ENCODE measurements around the gene SEMA5B. TPM values are rescaled to one million over a fixed set of nuclear protein-coding genes. Genes with fewer than 3 reads are reported as not detected.

The SEMA5B gene
- polyA plus RNA-seq, 1 donor (not counting 4 experiments of a cell fraction or from before 2014, with no cell fraction given): 0.04 TPM

DNA sequence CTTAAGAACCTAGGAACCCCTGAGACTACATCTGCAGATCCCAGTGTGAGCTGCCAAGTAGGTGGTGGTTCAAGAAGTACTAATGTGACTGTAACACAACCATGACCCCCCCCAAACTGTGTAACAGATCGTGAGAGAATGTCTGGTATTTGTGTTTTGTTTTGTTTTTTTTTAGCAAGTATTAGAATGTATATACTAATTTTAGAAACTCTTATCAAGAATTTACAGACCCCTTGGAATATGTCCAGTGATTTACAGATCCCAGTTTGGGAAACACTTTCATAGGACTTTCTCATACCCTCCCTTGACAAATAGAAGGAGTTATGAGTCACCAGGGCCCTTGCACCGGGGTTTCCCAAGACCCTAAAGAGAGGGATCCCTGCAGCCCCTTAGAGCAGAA is 79.8 kb downstream of the SEMA5B start:
- Histone ChIP-seq H3K27me3 (ENCODE audit: control insufficient read depth, extremely low read depth, insufficient read depth, low read length) (no peaks in the 10 kb centered on the region), H3K27ac (ENCODE audit: control insufficient read depth, insufficient read depth, low read length) (no peak overlapping the region), H2AFZ (ENCODE audit: control insufficient read depth, low read length) (no peak overlapping the region), H3K36me3 (ENCODE audit: control insufficient read depth in 2 of 2, extremely low read depth in 1 of 2, insufficient read depth in 2 of 2, low read length in 2 of 2) (no peaks in the 10 kb centered on the region), H3K79me2 (ENCODE audit: control insufficient read depth, insufficient read depth, low read length) (no peaks in the 10 kb centered on the region), H4K20me1 (ENCODE audit: control insufficient read depth, extremely low read depth, insufficient read depth, low read length) (no peaks in the 10 kb centered on the region), H3K9me1 (ENCODE audit: control insufficient read depth, extremely low read depth, insufficient read depth, low read length) (no peaks in the 10 kb centered on the region), H3K4me3 (ENCODE audit: control insufficient read depth in 2 of 3, extremely low read depth in 1 of 3, insufficient read depth in 2 of 3, low read depth in 1 of 3, low read length in 3 of 3) (no peak overlapping the region), H3K9me3 (ENCODE audit: control insufficient read depth, low read depth, low read length) (no peaks in the 10 kb centered on the region), H3K4me2 (ENCODE audit: control insufficient read depth, extremely low read depth, insufficient read depth, low read depth, low read length) (no peak overlapping the region), H3K4me1 (ENCODE audit: control insufficient read depth, extremely low read depth, insufficient read depth, low read length) (peaks cover 10% of the 10 kb centered on the region), H3K9ac (ENCODE audit: control insufficient read depth, extremely low read depth, insufficient read depth, low read length) (no peak overlapping the region)
- no peak for FAIRE-seq
- no peak for TF ChIP-seq EZH2 (IDR thresholded peaks at IDR 0.05; ENCODE audit: low read length)
- TF ChIP-seq, protein P1, sequence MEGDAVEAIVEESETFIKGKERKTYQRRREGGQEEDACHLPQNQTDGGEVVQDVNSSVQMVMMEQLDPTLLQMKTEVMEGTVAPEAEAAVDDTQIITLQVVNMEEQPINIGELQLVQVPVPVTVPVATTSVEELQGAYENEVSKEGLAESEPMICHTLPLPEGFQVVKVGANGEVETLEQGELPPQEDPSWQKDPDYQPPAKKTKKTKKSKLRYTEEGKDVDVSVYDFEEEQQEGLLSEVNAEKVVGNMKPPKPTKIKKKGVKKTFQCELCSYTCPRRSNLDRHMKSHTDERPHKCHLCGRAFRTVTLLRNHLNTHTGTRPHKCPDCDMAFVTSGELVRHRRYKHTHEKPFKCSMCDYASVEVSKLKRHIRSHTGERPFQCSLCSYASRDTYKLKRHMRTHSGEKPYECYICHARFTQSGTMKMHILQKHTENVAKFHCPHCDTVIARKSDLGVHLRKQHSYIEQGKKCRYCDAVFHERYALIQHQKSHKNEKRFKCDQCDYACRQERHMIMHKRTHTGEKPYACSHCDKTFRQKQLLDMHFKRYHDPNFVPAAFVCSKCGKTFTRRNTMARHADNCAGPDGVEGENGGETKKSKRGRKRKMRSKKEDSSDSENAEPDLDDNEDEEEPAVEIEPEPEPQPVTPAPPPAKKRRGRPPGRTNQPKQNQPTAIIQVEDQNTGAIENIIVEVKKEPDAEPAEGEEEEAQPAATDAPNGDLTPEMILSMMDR (optimal IDR thresholded peaks at IDR 0.05 in 1 of 3, IDR thresholded peaks at IDR 0.05 in 1 of 3, conservative IDR thresholded peaks at IDR 0.05 in 1 of 3; ENCODE audit: extremely low read depth in 1 of 3, insufficient read depth in 2 of 3, low read length in 3 of 3): no peak
- dilution Hi-C loops (cut with MboI; ENCODE audit: extremely low pct_ligation_motif_present, low sequenced_read_pairs): no loop called here
- DNase-seq (ENCODE audit: low read depth, low spot score): no peak

- no peak for FAIRE-seq
- H3K27ac ChIP-seq (ENCODE audit: control insufficient read depth, insufficient read depth, low read length): no peak overlapping the region
- H3K9me1 ChIP-seq (ENCODE audit: control insufficient read depth, extremely low read depth, insufficient read depth, low read length): no peaks in the 10 kb centered on the region
These were observed 80.4 kb downstream of the SEMA5B start for GRCh38 chr3:122947196-122947595.

More at GRCh38 chr3:122947196-122947595, 80.4 kb downstream of the SEMA5B start:
- DNase-seq (ENCODE audit: low read depth, low spot score): no peak
- no peak overlapping the region for H3K4me2 ChIP-seq (ENCODE audit: control insufficient read depth, extremely low read depth, insufficient read depth, low read depth, low read length)
- H3K36me3 ChIP-seq (ENCODE audit: control insufficient read depth in 2 of 2, extremely low read depth in 1 of 2, insufficient read depth in 2 of 2, low read length in 2 of 2): no peaks in the 10 kb centered on the region
- no peaks in the 10 kb centered on the region for H3K9me3 ChIP-seq (ENCODE audit: control insufficient read depth, low read depth, low read length)
- dilution Hi-C loops (cut with MboI; ENCODE audit: extremely low pct_ligation_motif_present, low sequenced_read_pairs): no loop called here
- no peak for TF ChIP-seq EZH2 (IDR thresholded peaks at IDR 0.05; ENCODE audit: low read length)
- TF ChIP-seq, protein P1 (optimal IDR thresholded peaks at IDR 0.05 in 1 of 3, IDR thresholded peaks at IDR 0.05 in 1 of 3, conservative IDR thresholded peaks at IDR 0.05 in 1 of 3; ENCODE audit: extremely low read depth in 1 of 3, insufficient read depth in 2 of 3, low read length in 3 of 3): no peak
- no peak overlapping the region for H3K4me3 ChIP-seq (ENCODE audit: control insufficient read depth in 2 of 3, extremely low read depth in 1 of 3, insufficient read depth in 2 of 3, low read depth in 1 of 3, low read length in 3 of 3)
- H4K20me1 ChIP-seq (ENCODE audit: control insufficient read depth, extremely low read depth, insufficient read depth, low read length): no peaks in the 10 kb centered on the region
- no peaks in the 10 kb centered on the region for H3K79me2 ChIP-seq (ENCODE audit: control insufficient read depth, insufficient read depth, low read length)
- peaks cover 10% of the 10 kb centered on the region for H3K4me1 ChIP-seq (ENCODE audit: control insufficient read depth, extremely low read depth, insufficient read depth, low read length)
- no peaks in the 10 kb centered on the region for H3K27me3 ChIP-seq (ENCODE audit: control insufficient read depth, extremely low read depth, insufficient read depth, low read length)
- no peak overlapping the region for H2AFZ ChIP-seq (ENCODE audit: control insufficient read depth, low read length)
- no peak overlapping the region for H3K9ac ChIP-seq (ENCODE audit: control insufficient read depth, extremely low read depth, insufficient read depth, low read length)
